ENCODE data around the gene SERTAD2. TPM values are rescaled to one million over a fixed set of nuclear protein-coding genes. Genes with fewer than 3 reads are reported as not detected.

SERTAD2 gene
- total RNA-seq, 1 donor from 2014 or later: 20.3 TPM

DNA sequence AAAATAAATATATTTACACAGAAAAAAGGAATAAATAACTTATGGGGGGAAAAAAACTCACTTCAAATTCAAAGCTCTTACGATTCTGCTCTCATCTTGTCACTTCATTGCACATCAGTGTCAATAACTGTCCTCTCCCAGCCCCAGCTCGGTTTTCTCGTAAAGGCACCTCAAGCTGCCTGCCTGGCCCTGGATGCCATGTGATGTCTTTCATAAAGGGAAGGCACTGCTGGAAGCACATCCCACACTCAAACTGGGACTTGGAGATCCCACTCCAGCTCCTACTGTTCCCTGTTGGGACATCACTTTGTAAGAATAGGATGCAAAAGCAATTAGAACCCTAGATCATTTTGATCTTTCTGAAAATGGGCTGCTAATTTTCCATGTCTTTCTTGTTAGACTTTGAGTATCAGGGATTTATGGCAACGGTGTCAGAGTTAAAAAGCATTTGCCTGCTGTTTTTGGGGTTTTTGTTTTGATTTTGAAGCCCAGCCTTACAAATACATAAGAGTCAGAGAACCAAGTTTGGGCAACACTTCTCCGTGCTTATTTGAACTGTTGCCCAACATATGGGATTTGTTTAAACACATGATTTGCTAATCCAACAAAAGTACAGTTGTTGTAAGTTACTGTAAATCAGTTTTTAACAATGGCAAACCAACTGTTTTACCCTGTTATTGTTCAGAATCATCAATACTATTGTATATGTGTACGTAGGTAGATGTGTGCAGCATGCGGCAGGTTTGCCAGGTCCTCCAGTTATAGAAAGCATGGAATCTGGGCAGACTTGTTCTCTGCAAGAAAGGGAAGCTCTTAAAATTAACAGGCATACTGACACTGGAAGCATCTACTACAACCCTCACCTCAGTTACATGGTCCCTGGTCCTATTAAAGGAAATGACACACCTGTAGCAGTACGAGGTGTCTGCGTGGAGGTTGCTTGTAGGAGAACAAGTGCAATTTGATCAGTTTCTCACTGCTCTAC is 20.6 kb downstream of the SERTAD2 start:
- Mint-ChIP-seq H3K4me1 (ENCODE audit: low read depth) (peaks cover 12% of the 10 kb centered on the region), H3K9me3 (ENCODE audit: low read depth) (no peaks in the 10 kb centered on the region), H3K27ac (ENCODE audit: unreplicated experiment) (no peak overlapping the region), H3K27me3 (ENCODE audit: low read depth) (no peaks in the 10 kb centered on the region), H3K4me3 (ENCODE audit: unreplicated experiment) (no peak overlapping the region), H3K36me3 (ENCODE audit: low read depth) (peaks cover 26% of the 10 kb centered on the region)
- TF ChIP-seq, protein P1, sequence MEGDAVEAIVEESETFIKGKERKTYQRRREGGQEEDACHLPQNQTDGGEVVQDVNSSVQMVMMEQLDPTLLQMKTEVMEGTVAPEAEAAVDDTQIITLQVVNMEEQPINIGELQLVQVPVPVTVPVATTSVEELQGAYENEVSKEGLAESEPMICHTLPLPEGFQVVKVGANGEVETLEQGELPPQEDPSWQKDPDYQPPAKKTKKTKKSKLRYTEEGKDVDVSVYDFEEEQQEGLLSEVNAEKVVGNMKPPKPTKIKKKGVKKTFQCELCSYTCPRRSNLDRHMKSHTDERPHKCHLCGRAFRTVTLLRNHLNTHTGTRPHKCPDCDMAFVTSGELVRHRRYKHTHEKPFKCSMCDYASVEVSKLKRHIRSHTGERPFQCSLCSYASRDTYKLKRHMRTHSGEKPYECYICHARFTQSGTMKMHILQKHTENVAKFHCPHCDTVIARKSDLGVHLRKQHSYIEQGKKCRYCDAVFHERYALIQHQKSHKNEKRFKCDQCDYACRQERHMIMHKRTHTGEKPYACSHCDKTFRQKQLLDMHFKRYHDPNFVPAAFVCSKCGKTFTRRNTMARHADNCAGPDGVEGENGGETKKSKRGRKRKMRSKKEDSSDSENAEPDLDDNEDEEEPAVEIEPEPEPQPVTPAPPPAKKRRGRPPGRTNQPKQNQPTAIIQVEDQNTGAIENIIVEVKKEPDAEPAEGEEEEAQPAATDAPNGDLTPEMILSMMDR (IDR thresholded peaks at IDR 0.05): no peak
- DNase-seq (ENCODE audit: low spot score): no peak

GRCh38 chr2:64631771-64632170 is 21.9 kb downstream of the SERTAD2 start:
- no peak for DNase-seq (ENCODE audit: low spot score)
- TF ChIP-seq, protein P1 (IDR thresholded peaks at IDR 0.05): no peak
- peaks cover 3% of the 10 kb centered on the region for H3K4me1 Mint-ChIP-seq (ENCODE audit: low read depth)
- no peaks in the 10 kb centered on the region for H3K9me3 Mint-ChIP-seq (ENCODE audit: low read depth)
- no peaks in the 10 kb centered on the region for H3K27me3 Mint-ChIP-seq (ENCODE audit: low read depth)
- no peak overlapping the region for H3K4me3 Mint-ChIP-seq (ENCODE audit: unreplicated experiment)
- H3K27ac Mint-ChIP-seq (ENCODE audit: unreplicated experiment): no peak overlapping the region
- H3K36me3 Mint-ChIP-seq (ENCODE audit: low read depth): peaks cover 26% of the 10 kb centered on the region

DNA sequence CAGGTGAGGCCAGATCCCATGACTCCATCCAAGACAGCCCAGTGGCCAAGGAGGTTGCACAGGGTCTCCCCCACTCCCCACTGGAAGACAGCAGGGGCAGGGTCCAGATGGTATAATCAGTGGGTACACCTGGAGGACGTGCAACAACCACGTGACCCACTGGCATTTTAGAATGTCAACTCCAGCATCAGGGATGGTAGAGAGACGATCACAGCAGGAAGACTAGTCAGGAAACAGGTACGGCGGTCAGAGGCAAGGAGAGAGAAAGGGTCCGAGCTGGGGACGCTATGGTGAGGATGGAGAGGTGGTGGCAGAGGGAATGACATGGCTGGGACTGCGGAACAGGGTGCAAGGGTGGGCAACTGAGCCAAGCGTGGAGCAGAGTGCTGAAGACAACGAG is 23.0 kb downstream of the SERTAD2 start:
- no peaks in the 10 kb centered on the region for H3K9me3 Mint-ChIP-seq (ENCODE audit: low read depth)
- H3K27me3 Mint-ChIP-seq (ENCODE audit: low read depth): no peaks in the 10 kb centered on the region
- no peak for DNase-seq (ENCODE audit: low spot score)
- no peaks in the 10 kb centered on the region for H3K4me1 Mint-ChIP-seq (ENCODE audit: low read depth)
- TF ChIP-seq, protein P1 (IDR thresholded peaks at IDR 0.05): no peak
- H3K4me3 Mint-ChIP-seq (ENCODE audit: unreplicated experiment): no peak overlapping the region
- H3K27ac Mint-ChIP-seq (ENCODE audit: unreplicated experiment): no peak overlapping the region
- peaks cover 20% of the 10 kb centered on the region for H3K36me3 Mint-ChIP-seq (ENCODE audit: low read depth)

DNA sequence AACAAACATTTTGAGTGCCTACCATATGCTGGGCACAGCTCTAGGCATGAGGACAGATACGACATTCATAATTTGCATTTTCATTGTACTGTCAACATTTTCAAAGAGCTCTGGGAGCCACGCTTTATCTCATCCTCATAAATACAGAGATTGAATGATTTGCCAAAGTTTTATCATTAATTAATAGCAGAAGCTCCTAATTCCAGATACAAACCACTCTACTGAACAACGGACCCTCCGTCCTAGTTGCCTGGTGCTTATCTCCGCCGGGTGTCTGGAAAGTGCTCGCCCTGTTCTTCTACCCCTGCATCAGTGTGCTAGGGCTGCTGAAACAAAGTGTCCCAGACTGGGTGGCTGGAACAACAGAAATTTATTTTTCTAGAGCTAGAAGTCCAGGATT is 23.8 kb downstream of the SERTAD2 start:
- DNase-seq (ENCODE audit: low spot score): no peak
- Mint-ChIP-seq H3K9me3 (ENCODE audit: low read depth) (no peaks in the 10 kb centered on the region), H3K27ac (ENCODE audit: unreplicated experiment) (no peak overlapping the region), H3K27me3 (ENCODE audit: low read depth) (no peaks in the 10 kb centered on the region), H3K4me3 (ENCODE audit: unreplicated experiment) (no peak overlapping the region), H3K4me1 (ENCODE audit: low read depth) (no peaks in the 10 kb centered on the region), H3K36me3 (ENCODE audit: low read depth) (peaks cover 16% of the 10 kb centered on the region)
- TF ChIP-seq, protein P1 (IDR thresholded peaks at IDR 0.05): no peak

DNA sequence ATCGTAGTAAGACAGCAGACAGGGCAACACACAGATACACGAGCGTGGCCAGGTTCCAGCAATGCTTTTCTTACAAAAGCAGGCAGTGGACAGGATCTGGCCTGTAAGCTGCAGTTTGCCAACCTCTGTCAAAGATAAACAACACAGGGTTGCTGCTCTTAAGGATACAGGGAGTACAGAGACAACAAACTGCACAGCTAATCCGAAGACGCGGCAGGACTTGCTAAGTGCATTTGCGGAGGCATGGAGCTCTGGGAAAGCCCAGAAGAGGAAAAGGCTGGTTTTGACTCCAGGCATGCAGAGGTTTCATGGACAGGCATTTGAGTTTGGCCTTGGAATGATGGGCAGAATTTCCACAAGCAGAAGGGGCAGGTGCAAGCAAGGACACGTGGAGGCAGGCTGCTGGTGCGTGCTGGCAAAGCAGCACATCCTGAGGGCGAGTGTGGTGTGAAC is 24.4 kb downstream of the SERTAD2 start:
- no peak overlapping the region for H3K4me3 Mint-ChIP-seq (ENCODE audit: unreplicated experiment)
- no peaks in the 10 kb centered on the region for H3K27me3 Mint-ChIP-seq (ENCODE audit: low read depth)
- H3K9me3 Mint-ChIP-seq (ENCODE audit: low read depth): no peaks in the 10 kb centered on the region
- DNase-seq (ENCODE audit: low spot score): no peak
- H3K4me1 Mint-ChIP-seq (ENCODE audit: low read depth): no peaks in the 10 kb centered on the region
- TF ChIP-seq, protein P1 (IDR thresholded peaks at IDR 0.05): no peak
- H3K27ac Mint-ChIP-seq (ENCODE audit: unreplicated experiment): no peak overlapping the region
- H3K36me3 Mint-ChIP-seq (ENCODE audit: low read depth): peaks cover 15% of the 10 kb centered on the region
